BLaER1 treated with 17β-estradiol and CSF1 and Interleukin-3, amounts not matched to agents 10 nM and 100 nM (cell line): ENCODE measurements around the gene FRMD8.
A peak's percentile ranks its signal among the peaks of the same experiment; 100 is the strongest.

ENCODE experiments used
- H3K27ac ChIP-seq, 11 experiments: shearing (Covaris generic); formaldehyde crosslinking; 2 replicates each; pipeline ENCODE4 v1.8.1; 2022
- H3K27me3 ChIP-seq, 11 experiments: shearing (Covaris generic); formaldehyde crosslinking; 2 replicates each; pipeline ENCODE4 v1.8.1; 2022
- H3K36me3 ChIP-seq, 11 experiments: shearing (Covaris generic); formaldehyde crosslinking; 2 replicates each; pipeline ENCODE4 v1.8.1; 2022
- H3K4me1 ChIP-seq, 10 experiments: shearing (Covaris generic); formaldehyde crosslinking; 2 replicates each; pipeline ENCODE4 v1.8.1; 2022
- H3K4me2 ChIP-seq, 11 experiments: shearing (Covaris generic); formaldehyde crosslinking; 2 replicates each; pipeline ENCODE4 v1.8.1; 2022
- H3K4me3 ChIP-seq, 10 experiments: shearing (Covaris generic); formaldehyde crosslinking; 2 replicates each; pipeline ENCODE4 v1.8.1; 2022
- H3K9ac ChIP-seq, 11 experiments: shearing (Covaris generic); formaldehyde crosslinking; 2 replicates each; pipeline ENCODE4 v1.8.1; 2022
- H3K9me3 ChIP-seq, 11 experiments: shearing (Covaris generic); formaldehyde crosslinking; replicated peaks in 1 of 11; 2 replicates each; pipeline ENCODE4 v1.8.1; 2022
- H4K20me1 ChIP-seq, 11 experiments: shearing (Covaris generic); formaldehyde crosslinking; 2 replicates each; pipeline ENCODE4 v1.8.1; 2022
- Cebpa-rat ChIP-seq, 11 experiments: shearing (Covaris generic); IDR thresholded peaks; 2 replicates each; pipeline ENCODE4 v1.8.1; 2022

Gene FRMD8

DNA sequence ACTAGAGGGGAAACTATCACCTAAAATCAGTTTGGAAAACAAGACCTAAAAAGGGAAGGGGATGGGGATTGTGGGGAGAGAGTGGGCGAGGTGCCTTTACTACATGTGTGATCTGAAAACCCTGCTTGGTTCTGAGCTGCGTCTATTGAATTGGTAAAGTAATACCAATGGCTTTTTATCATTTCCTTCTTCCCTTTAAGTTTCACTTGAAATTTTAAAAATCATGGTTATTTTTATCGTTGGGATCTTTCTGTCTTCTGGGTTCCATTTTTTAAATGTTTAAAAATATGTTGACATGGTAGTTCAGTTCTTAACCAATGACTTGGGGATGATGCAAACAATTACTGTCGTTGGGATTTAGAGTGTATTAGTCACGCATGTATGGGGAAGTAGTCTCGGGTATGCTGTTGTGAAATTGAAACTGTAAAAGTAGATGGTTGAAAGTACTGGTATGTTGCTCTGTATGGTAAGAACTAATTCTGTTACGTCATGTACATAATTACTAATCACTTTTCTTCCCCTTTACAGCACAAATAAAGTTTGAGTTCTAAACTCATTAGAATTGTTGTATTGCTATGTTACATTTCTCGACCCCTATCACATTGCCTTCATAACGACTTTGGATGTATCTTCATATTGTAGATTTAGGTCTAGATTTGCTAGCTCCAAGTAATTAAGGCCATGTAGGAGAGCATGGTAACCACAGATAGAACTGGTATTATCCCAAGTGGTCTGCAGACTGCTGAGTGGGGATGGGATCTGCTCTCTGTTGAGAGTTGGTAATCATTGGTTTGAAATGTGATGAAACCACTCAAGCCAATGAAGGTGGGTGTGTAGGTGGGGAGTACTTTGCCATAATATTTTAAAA is 39.8 kb downstream of the FRMD8 start:
- peaks cover 39 to 63% (median 56%) of the 10 kb centered on the region in 10 experiments for H3K4me1 ChIP-seq
- H4K20me1 ChIP-seq = peaks cover 79 to 86% (median 85%) of the 10 kb centered on the region in 11 experiments
- H3K9me3 ChIP-seq = no peaks in the 10 kb centered on the region
- peaks cover 12 to 71% (median 37%) of the 10 kb centered on the region in 11 experiments; a peak in 19 of 22 replicates for H3K36me3 ChIP-seq
- H3K27me3 ChIP-seq = no peaks in the 10 kb centered on the region
- peak overlapping the region; percentile 94 to 100 (median 99) for H3K27ac ChIP-seq
- peak in 5 of 11 experiments; percentile 8 to 91 (median 65); a peak in 8 of 22 replicates for TF ChIP-seq Cebpa-rat (IDR thresholded peaks at IDR 0.05)
- H3K9ac ChIP-seq = peak overlapping the region; percentile 98 to 100 (median 100)
- peak overlapping the region; percentile 83 to 94 (median 92) for H3K4me3 ChIP-seq
- H3K4me2 ChIP-seq = peak overlapping the region; percentile 80 to 99 (median 91)

DNA sequence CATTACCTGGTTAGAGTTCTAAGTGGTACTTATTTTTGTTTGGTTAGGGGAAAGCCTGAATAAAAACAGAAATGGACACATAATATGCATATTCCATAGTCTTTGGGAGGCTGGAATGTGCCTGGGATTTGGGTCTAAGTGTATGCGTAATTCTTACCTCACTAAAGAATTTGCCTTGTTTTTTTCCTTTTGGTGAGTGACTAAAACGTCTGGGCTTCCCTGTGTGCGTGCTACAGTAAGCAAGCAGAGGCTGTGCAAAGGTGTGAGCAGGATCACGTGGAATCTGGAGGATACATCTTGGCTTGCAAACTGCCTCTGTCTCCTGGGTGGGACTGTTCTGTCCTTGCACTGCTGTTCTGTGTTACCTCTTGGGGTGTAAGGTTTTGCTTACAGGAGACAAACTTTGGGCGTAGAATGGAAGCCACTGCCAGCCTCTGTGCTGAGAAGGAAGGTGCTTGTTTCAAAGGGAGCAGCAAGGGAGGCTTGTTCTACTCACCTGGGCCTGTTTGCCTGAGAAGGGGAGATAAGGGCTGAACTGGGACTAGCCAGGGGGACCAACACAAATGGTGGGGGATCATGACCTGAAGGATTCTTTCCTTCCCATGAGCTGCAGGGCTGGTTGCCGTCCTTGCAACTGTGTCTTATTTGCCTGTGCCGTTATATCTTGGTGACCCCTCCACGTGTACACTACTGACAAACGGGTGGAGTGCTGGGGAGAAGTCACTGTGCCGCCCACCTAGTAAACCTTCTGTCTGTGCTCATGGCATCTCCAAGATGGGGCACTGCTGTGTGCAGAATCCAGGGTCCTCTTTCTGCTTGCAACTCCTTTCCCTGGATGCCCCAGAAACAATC is 40.6 kb downstream of the FRMD8 start:
- peak overlapping the region; percentile 80 to 99 (median 91) for H3K4me2 ChIP-seq
- H4K20me1 ChIP-seq = peaks cover 82 to 94% (median 94%) of the 10 kb centered on the region in 11 experiments
- H3K27me3 ChIP-seq = no peaks in the 10 kb centered on the region
- peaks cover 12 to 79% (median 39%) of the 10 kb centered on the region in 11 experiments; a peak in 19 of 22 replicates for H3K36me3 ChIP-seq
- H3K9me3 ChIP-seq = no peaks in the 10 kb centered on the region
- no peak for TF ChIP-seq Cebpa-rat (IDR thresholded peaks at IDR 0.05)
- peak overlapping the region; percentile 94 to 100 (median 99) for H3K27ac ChIP-seq
- H3K9ac ChIP-seq = peak overlapping the region; percentile 98 to 100 (median 100)
- H3K4me3 ChIP-seq = peak overlapping the region; percentile 83 to 94 (median 92)
- H3K4me1 ChIP-seq = peaks cover 48 to 64% (median 58%) of the 10 kb centered on the region in 10 experiments

DNA sequence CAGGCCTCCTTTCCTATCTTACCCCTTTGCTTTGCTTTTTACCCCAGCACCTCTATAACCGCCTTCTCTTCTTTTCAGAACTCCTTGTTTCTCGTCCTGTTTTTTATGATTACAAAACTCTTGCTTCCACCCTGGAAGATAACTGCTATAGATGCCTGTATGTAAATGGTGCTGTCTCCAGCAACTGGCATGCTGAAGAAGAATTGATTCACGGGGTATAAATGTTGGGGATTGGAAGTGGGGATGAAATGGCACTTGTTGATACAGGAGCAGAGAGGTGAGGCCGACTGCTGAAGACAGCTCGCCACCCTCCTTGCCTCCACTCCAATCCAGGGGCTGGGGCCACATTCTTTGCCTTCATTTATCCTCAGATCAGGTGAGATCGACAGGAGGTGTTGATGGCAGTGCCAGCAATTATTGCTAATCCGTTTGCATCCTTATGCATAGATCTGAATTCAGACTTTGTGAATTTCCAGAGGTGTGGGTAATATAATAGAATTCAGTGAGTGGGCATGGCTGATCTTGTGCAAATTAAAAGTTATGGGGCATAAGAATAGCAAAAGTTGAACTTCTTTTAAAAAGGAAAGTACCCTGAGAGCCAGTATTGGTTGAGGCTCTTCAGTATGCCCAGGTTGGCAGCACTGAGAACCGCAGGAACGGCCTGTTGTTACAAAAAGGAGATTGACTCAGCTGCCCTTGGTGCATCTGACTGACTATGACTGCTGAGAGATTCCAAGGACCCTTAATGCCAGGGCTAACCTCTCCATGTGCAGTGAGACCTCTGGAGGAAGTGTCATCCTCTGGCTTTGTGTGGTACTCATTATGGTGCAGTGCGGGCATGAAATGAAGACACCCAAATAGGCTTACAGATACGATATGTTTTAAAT is 41.5 kb downstream of the FRMD8 start:
- no peaks in the 10 kb centered on the region for H3K9me3 ChIP-seq
- peaks cover 12 to 86% (median 43%) of the 10 kb centered on the region in 11 experiments; a peak in 19 of 22 replicates for H3K36me3 ChIP-seq
- peaks cover 79 to 100% (median 100%) of the 10 kb centered on the region in 11 experiments for H4K20me1 ChIP-seq
- H3K4me2 ChIP-seq = peak overlapping the region; percentile 80 to 99 (median 91)
- H3K4me3 ChIP-seq = peak overlapping the region; percentile 83 to 94 (median 92)
- H3K9ac ChIP-seq = peak overlapping the region; percentile 98 to 100 (median 100)
- peaks cover 56 to 72% (median 64%) of the 10 kb centered on the region in 10 experiments for H3K4me1 ChIP-seq
- H3K27ac ChIP-seq = peak overlapping the region; percentile 94 to 100 (median 99)
- TF ChIP-seq Cebpa-rat (IDR thresholded peaks at IDR 0.05) = no peak
- no peaks in the 10 kb centered on the region for H3K27me3 ChIP-seq

DNA sequence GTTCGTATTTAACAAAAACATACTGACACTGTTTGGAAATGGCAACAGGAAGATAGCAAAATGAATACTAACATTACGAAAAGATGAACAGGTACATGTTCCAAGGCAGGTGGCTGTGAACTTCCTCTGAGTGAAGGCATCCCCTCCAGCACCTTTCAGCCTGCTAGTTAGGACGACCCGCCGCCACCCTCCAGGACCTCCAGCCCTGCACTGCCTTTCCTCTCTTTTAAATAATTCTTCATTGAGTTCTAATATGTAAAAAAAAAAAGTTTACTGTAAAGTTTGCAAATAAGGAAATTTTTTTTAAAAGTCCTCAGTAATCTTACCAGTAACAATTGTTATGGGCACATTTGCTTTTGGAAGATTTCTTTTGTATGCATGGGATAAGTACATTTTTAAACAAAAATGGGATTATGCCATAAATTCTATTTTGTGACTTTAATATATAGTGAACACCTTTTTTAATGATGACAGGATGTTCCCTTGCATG is 42.2 kb downstream of the FRMD8 start:
- peaks cover 13 to 86% (median 44%) of the 10 kb centered on the region in 11 experiments; a peak in 19 of 22 replicates for H3K36me3 ChIP-seq
- peaks cover 72 to 100% (median 100%) of the 10 kb centered on the region in 11 experiments for H4K20me1 ChIP-seq
- no peaks in the 10 kb centered on the region for H3K27me3 ChIP-seq
- no peaks in the 10 kb centered on the region for H3K9me3 ChIP-seq
- TF ChIP-seq Cebpa-rat (IDR thresholded peaks at IDR 0.05) = no peak
- peak overlapping the region; percentile 80 to 99 (median 91) for H3K4me2 ChIP-seq
- peaks cover 61 to 77% (median 64%) of the 10 kb centered on the region in 10 experiments for H3K4me1 ChIP-seq
- peak overlapping the region in 9 of 10 experiments; percentile 12 to 94 (median 90); a peak in 15 of 20 replicates for H3K4me3 ChIP-seq
- peak overlapping the region; percentile 52 to 100 (median 99); a peak in 21 of 22 replicates for H3K27ac ChIP-seq
- peak overlapping the region; percentile 98 to 100 (median 100) for H3K9ac ChIP-seq

DNA sequence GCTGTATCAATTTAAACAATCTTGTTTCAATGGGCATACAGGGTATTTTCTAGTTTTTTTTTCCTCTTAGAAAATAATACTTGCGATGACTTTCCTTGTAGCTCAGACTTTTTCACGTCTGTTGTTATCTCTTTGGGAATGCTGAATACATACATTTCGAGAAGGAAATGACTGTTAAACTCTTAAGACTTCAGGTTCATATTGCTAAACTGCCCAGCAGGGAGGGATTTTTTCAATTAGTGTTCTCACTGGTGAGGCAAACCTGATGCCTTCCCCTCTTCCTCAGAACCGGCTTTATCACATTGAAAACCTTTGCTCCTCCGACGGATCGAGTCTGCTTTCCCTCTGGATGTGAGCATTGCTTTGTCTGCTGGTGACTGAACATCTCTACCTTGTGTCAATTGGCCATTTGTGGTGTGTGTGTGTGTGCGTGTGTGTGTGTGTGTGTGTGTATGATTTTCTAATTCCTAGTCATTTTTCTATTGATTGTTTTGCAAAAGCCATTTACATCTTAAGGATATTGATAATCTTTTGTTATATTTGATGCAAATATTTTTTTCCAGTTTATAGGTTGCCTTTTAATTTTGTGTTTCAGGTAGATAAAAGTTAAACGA is 42.7 kb downstream of the FRMD8 start:
- peak overlapping the region; percentile 80 to 99 (median 91) for H3K4me2 ChIP-seq
- peak overlapping the region; percentile 52 to 100 (median 98); a peak in 21 of 22 replicates for H3K27ac ChIP-seq
- TF ChIP-seq Cebpa-rat (IDR thresholded peaks at IDR 0.05) = no peak
- peak overlapping the region in 9 of 10 experiments; percentile 9 to 94 (median 83); a peak in 13 of 20 replicates for H3K4me3 ChIP-seq
- peak overlapping the region; percentile 98 to 100 (median 100) for H3K9ac ChIP-seq
- peaks cover 65 to 81% (median 69%) of the 10 kb centered on the region in 10 experiments for H3K4me1 ChIP-seq
- H3K27me3 ChIP-seq = no peaks in the 10 kb centered on the region
- H3K36me3 ChIP-seq = peaks cover 18 to 86% (median 44%) of the 10 kb centered on the region in 11 experiments; a peak in 21 of 22 replicates
- no peaks in the 10 kb centered on the region for H3K9me3 ChIP-seq
- peaks cover 67 to 100% (median 100%) of the 10 kb centered on the region in 11 experiments for H4K20me1 ChIP-seq

DNA sequence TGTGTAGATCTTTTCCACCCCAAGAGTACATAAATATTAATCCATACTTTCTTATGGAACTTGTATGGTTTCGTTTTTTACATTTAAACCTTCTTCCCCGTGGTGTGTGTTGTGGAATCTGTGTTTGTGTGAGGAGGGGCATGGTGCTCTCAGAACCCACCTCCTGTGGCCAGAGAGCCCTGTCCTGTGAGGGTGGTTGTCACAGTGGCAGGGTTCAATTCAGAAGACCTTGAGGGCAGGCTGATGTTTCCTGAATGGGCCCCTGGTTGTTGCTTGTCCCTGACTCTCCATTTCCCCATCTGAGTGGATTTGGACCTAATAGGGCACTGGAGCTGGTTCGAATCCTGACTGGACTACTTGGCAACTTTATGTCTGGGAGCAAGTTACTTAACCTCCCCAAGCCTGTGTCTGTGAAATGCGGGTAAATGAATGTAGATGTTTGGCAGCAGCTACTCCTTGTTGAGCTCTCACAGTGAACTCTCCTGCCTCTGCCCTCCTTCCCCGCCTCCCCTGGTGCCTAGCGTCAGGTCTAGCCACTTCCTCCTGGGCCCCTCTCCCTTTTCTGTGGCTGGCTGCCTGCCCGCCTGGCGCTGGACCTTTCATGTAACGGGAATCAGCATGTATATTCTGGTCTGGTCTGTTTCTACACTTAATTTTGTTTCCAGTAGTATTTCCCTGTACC is 43.4 kb downstream of the FRMD8 start:
- H3K9ac ChIP-seq = peak overlapping the region; percentile 98 to 100 (median 100)
- H3K27me3 ChIP-seq = no peaks in the 10 kb centered on the region
- H4K20me1 ChIP-seq = peaks cover 65 to 100% (median 100%) of the 10 kb centered on the region in 11 experiments
- peak overlapping the region; percentile 15 to 94 (median 38); a peak in 16 of 20 replicates for H3K4me3 ChIP-seq
- H3K9me3 ChIP-seq = no peaks in the 10 kb centered on the region
- peaks cover 70 to 88% (median 75%) of the 10 kb centered on the region in 10 experiments for H3K4me1 ChIP-seq
- peak overlapping the region; percentile 80 to 99 (median 91) for H3K4me2 ChIP-seq
- TF ChIP-seq Cebpa-rat (IDR thresholded peaks at IDR 0.05) = no peak
- peak overlapping the region; percentile 52 to 100 (median 98) for H3K27ac ChIP-seq
- H3K36me3 ChIP-seq = peaks cover 25 to 86% (median 45%) of the 10 kb centered on the region in 11 experiments; a peak in 21 of 22 replicates
